SK-N-SH (cell line): Measurements from ENCODE around the gene IL18R1.

Experiments used
- EZH2phosphoT487 ChIP-seq: fragments of 200-600 bp; sonication (generic); IDR thresholded peaks from 2 replicates; pipeline ENCODE4 v1.6.1; 2017; ENCODE audit warnings: low read depth, mixed run types, mild to moderate bottlenecking, antibody characterized with exemption, moderate library complexity, borderline replicate concordance
- GABPA ChIP-seq: IDR thresholded peaks from 2 replicates; pipeline ENCODE4 v1.4.0; 2012; ENCODE audit warnings: low read depth, mild to moderate bottlenecking
- MEF2A ChIP-seq: IDR thresholded peaks from 2 replicates; pipeline ENCODE4 v1.4.0; 2012; ENCODE audit warnings: low read depth, borderline replicate concordance
- MXI1 ChIP-seq: IDR thresholded peaks from 2 replicates; pipeline ENCODE4 v1.6.1; 2012; ENCODE audit warnings: mild to moderate bottlenecking, low read depth, low read length, improper control_type of control experiment
- POLR2AphosphoS5 ChIP-seq: IDR thresholded peaks from 2 replicates; pipeline ENCODE4 v1.6.1; 2012; ENCODE audit warnings: low read depth, low read length
- TAF1 ChIP-seq: IDR thresholded peaks from 2 replicates; pipeline ENCODE4 v1.6.1; 2012; ENCODE audit warnings: low read depth, mild to moderate bottlenecking, low read length, moderate library complexity, borderline replicate concordance
- USF2 ChIP-seq: fragments of 150-350 bp; IDR thresholded peaks from 2 replicates; pipeline ENCODE4 v1.6.1; 2017; ENCODE audit warnings: antibody characterized with exemption, low read length, low read depth, borderline replicate concordance
- TF ChIP-seq, protein P1 (sequence below): fragments of 200-600 bp; sonication (generic); IDR thresholded peaks from 2 replicates; pipeline ENCODE4 v1.6.1; 2017; ENCODE audit warnings: antibody characterized with exemption, mild to moderate bottlenecking, moderate library complexity

GRCh38 chr2:102359527-102359926 is 3.9 kb downstream of the IL18R1 start:
- TF ChIP-seq, protein P1, sequence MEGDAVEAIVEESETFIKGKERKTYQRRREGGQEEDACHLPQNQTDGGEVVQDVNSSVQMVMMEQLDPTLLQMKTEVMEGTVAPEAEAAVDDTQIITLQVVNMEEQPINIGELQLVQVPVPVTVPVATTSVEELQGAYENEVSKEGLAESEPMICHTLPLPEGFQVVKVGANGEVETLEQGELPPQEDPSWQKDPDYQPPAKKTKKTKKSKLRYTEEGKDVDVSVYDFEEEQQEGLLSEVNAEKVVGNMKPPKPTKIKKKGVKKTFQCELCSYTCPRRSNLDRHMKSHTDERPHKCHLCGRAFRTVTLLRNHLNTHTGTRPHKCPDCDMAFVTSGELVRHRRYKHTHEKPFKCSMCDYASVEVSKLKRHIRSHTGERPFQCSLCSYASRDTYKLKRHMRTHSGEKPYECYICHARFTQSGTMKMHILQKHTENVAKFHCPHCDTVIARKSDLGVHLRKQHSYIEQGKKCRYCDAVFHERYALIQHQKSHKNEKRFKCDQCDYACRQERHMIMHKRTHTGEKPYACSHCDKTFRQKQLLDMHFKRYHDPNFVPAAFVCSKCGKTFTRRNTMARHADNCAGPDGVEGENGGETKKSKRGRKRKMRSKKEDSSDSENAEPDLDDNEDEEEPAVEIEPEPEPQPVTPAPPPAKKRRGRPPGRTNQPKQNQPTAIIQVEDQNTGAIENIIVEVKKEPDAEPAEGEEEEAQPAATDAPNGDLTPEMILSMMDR, result no peak
- TF ChIP-seq USF2, result no peak
- no peak for TF ChIP-seq MXI1
- no peak for TF ChIP-seq EZH2phosphoT487
- TF ChIP-seq GABPA, result no peak
- TF ChIP-seq MEF2A, result no peak
- no peak for TF ChIP-seq TAF1
- no peak for TF ChIP-seq POLR2AphosphoS5
